Inflammatory macrophage treated with lipopolysaccharide for 1 hour (primary cell): ENCODE results near the gene AKR1B15.

Source experiments
- DNase-seq, 2 donors: peaks; one replicate each; pipeline ENCODE4 v3.0.0-alpha.2; 2020 to 2022

AKR1B15 gene

GRCh38 chr7:134619627-134620331, 70.9 kb downstream of the AKR1B15 start:
- no peak for DNase-seq

- DNase-seq = no peak
These were observed 73.5 kb downstream of the AKR1B15 start for GRCh38 chr7:134622303-134622995.

GRCh38 chr7:134623193-134623592, 74.3 kb downstream of the AKR1B15 start:
- DNase-seq = no peak

GRCh38 chr7:134625550-134625949, 76.6 kb downstream of the AKR1B15 start:
- DNase-seq = no peak

GRCh38 chr7:134627109-134627774, 78.3 kb downstream of the AKR1B15 start:
- no peak for DNase-seq

- DNase-seq = no peak
These were observed 78.9 kb downstream of the AKR1B15 start for GRCh38 chr7:134627775-134628153.

- DNase-seq = no peak
These were observed 80.5 kb downstream of the AKR1B15 start for GRCh38 chr7:134629445-134629844.
